NCI-H1436 (cell line): ENCODE data around the gene MTX1.
"Not testable (repeated sequence)": the region's sequence is repeated elsewhere in the genome, so short reads cannot be mapped to it uniquely, and the experiment has no call there.

Source experiments
- DNase-seq: peaks from one replicate; lab custom pipeline; 2025; lab: John Stamatoyannopoulos, UW

MTX1 gene

GRCh38 chr1:155236451-155236850, 28.0 kb downstream of the MTX1 start:
- DNase-seq, result no peak

- DNase-seq, result peak; percentile 64
These were observed 32.7 kb downstream of the MTX1 start for GRCh38 chr1:155241069-155241679.

DNA sequence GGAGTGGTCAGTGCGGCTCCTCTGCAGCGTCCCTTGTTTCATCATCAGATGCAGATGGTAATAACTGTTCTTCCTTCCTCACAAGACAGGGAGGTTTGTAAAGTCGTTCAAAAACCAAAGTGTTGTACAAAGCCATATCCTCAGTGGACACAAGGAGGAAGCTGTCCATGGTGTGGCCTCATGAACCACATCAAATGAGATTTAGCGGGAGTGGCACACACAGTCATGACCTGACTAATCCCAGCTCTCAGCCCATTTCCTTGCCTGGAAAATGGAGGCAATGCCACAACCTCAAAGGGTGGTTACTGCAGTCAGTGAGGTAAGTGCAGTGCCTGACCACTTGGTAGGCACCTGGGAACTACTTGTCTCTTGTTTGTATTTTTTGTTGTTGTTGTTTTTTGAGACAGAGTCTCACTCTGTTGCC, 33.4 kb downstream of the MTX1 start:
- DNase-seq, result no peak

- no peak for DNase-seq
These were observed 34.4 kb downstream of the MTX1 start for GRCh38 chr1:155242805-155243358.

GRCh38 chr1:155244368-155245162, 36.1 kb downstream of the MTX1 start:
- DNase-seq, result peak; percentile 99

DNA sequence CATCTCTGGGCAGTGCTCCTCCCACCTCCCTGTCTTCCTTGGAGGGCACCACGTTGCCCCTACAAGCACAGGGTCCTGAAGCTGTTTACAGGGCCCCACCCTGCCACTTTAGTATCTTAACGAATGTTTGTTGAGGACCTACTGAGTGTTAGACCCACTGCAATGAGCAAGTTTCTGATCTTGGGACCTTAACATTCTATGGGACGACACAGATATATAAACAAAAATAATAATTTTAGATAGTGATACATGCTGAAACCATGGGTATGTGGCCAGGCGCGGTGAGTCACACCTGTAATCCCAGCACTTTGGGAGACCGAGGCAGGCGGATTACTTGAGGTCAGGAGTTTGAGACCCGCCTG, 36.6 kb downstream of the MTX1 start:
- no peak for DNase-seq

DNA sequence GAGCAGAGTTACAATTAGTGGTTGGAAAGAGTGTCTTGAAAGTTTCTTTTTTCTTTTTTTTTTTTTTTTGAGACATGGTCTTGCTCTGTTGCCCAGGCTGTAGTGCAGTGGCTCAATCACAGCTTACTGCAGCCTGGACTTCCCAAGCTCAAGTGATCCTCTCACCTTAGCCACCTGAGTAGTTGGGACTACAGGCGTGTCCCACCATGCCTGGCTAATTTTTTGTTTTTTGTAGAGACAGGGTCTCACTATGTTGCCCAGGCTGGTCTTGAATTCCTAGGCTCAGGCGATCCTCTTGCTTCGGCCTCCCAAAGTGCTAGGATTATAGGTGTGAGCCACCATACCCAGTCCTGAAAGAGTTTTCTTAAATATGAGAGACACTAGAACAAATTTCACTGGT, 38.3 kb downstream of the MTX1 start:
- DNase-seq, result not testable (repeated sequence)

GRCh38 chr1:155247667-155248553, 39.4 kb downstream of the MTX1 start:
- DNase-seq, result no peak

- DNase-seq, result no peak
These were observed 41.7 kb downstream of the MTX1 start for GRCh38 chr1:155250246-155250632.

- DNase-seq, result peak; percentile 93
These were observed 42.3 kb downstream of the MTX1 start for GRCh38 chr1:155250633-155251449.

DNA sequence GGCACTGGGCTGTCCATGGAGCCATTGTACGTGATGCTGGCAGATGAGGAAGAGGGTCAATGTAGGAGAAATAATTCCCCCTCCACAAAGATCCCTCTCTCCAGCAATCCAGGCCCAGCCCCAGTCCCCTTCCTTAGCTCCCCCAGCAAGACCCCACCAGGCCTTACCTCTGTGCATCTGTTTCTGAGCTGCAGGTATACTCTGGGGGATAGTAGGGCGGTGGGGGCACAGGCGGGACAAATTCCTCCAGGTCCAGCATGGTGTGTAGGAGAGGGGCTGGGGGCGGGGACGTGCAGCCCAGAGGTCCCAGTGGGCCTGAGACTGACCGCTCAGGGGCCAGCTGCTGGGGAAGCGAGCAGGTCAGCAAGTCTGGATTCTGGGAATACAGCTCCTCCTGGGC, 43.1 kb downstream of the MTX1 start:
- DNase-seq, result no peak

DNA sequence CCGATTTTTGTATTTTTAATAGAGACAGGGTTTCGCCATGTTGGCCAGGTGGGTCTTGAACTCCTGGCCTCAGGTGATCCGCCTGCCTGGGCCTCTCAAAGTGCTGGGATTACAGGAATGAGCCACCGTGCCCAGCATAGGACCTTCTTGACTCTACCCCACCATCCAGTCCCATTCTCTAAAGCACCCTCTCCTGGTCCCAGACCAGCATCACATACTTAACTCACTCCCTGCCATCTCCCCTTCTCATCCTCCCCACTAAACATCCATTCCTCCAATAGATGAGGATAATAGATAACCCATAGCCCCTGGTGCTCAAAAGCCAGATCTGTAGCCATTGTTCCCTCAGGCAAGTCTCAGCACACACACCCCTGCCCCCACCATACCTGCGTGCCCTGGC, 44.7 kb downstream of the MTX1 start:
- DNase-seq, result no peak

GRCh38 chr1:155253797-155254196, 45.3 kb downstream of the MTX1 start:
- no peak for DNase-seq

- DNase-seq, result no peak
These were observed 45.8 kb downstream of the MTX1 start for GRCh38 chr1:155254228-155254713.

DNA sequence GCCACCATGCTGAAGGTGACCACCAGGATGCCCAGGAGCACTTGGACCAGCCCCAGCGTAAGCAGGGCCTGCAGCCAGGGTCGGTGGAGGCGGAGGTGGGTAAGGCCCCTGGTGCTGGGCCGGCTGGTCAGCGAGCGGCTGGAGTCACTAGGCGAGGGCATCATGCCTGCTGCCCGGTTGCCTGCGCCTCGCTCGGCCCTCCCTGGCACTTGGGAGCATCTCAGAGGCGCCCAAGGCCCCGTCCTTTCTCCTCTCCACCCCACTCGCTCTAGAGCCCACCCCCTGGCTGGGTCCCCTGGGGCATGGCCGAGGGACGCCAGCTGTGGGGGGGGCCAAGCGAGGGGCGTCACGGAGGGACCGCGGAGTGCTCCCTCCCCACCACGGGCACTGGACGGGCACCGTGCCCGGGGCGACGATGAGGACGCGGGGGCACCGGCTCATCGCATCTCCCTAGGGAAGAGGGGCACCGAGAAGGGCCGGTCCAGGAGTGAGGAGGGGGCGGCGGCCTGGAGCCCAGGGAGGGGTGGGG, 46.3 kb downstream of the MTX1 start:
- peak; percentile 38 for DNase-seq

DNA sequence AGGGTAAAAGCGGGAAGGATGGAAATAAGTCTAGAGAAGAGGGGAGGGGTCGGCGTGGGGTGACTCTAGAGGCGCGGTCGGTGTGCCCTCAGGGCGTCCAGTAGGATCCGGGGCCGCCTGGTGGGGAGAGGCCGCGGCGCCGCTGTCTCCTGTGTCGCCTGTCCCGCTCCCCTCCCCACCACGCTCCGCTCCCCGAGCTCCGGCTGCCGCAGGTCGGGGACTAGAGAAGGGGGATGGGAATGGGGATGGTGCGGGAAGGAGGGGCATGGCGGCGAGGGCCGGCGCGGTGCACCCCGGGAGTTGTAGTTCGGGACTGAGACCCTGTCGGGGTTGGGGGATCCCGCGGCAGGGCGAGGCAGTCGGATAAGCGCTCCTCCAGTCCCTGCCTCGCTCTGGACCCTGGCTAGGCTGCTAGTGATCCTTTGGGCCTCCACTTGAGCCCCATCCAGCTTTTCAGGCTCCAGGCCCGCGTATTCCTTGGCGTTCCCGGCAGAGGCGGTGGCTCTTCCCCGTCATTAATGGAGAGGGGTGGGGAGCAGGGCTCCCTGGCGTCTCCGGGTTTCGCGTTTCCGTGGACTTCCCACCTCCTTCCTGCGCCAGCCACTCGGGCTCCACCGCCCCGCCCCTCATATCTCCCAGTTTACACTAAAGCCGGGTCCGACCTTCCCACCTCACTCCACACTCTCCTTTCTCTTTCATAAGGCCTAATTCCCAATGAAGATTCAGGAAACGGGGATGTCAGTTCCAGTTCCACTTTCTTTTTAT, 46.9 kb downstream of the MTX1 start, which contains the start of gene ENTREP3:
TSS of gene ENTREP3 (minus strand) at position 241 of the 765 bp plus-strand sequence. CDS start 606 bp downstream, outside the sequence.
- DNase-seq, result peak; percentile 87

DNA sequence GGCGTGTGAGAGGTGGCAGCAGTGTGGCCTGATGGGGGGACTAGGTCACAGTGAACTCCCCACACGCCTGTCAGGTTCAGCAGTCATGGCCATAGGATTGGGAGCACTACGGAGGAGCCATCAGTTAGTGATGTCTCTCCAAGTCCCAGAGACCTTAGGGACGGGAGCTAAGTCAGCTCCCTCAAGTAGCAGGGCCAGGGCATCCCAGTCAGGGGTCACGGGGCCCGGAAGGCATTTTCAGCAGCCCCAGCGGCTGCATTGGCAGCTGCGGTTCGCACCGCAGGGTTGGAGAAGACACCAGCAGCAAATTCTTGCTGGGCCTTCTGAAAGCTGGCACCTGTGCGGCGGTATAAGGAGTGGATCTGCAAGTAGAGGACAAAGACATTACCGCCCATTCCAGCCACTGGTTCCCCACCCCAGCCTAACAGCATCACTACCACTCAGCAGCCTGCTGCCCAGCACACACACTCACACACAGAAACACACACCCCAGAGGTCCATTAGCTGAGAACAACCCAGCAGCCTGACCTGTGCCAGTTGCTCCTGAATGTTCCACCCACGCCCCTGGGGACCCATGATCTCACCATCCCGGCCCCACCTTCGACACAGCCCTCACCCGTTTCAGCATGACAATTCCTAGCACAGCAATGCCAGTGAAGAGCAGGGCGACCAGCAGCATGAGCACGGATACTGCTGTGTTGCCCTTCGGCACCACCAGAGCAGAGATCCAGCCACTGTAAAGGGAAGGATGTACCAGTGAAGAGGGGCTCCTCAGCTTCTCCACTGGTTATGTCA, 47.8 kb downstream of the MTX1 start:
- no peak for DNase-seq

DNA sequence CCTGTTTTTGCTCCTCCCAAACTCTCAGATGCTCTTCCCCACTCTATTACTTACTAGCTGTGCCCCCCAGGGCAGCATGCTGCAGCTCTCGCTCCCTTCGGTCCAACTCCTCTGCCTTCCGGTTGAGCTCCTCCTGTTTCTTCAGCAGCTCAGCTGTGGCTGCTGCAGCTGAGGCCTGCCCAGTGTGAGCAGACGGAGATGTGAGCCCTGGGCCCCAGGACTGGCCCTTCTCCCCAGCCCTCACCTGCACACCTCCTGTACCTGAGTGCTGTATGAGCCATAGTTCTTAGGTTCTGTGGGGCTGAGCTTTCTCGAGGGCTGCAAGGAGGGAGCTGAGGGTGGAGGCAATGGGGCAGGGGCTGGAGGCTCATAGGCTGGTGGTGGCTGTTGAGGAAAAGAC, 51.8 kb downstream of the MTX1 start:
- DNase-seq, result no peak

- DNase-seq, result no peak
These were observed 53.0 kb downstream of the MTX1 start for GRCh38 chr1:155261493-155261851.
